ENCODE data around the gene SIGLEC6. TPM values are rescaled to one million over a fixed set of nuclear protein-coding genes. Genes with fewer than 3 reads are reported as not detected.

Gene SIGLEC6
- total and polyA plus RNA-seq, 12 donors: 0.15 to 0.42 (median 0.21) TPM; not detected in 5

DNA sequence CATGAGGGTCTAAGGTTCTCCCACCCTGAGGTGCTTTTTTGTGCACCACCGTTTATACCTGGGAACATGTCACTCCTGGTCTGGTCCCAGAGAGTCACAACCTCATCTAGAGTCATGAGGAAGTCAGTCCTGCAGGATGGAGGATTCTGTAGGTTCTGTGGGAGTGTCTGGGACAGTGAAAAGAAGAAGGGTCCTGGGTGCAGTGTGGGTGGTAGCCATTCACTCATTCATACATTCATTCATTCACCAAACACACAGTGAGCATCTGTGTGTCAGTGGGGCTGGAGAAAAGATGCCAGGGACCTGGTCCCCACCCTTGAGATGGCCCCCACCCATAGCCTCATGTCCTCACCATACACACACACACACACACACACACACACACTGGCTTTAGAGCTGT is 61.8 kb downstream of the SIGLEC6 start:
- 70 to 79% methylated on average over 1 of the region's 1 CpG for WGBS, 2 donors
- intact Hi-C loops (cut with DNase I): loop anchor here in 7 of 10 donors (5.0 to 10.0 kb wide), 5 partner anchors 185 to 315 kb away; no protein-coding TSS in a partner anchor
- H3K4me1 ChIP-seq: peaks cover 0 to 19% (median 0%) of the 10 kb centered on the region in 9 donors
- no peaks in the 10 kb centered on the region for H3K9me3 ChIP-seq
- no peak for DNase-seq
- peaks cover 0 to 66% (median 26%) of the 10 kb centered on the region in 7 donors for H3K27me3 ChIP-seq
- H3K4me3 ChIP-seq: no peak overlapping the region
- H3K36me3 ChIP-seq: no peaks in the 10 kb centered on the region
- TF ChIP-seq, protein P1, sequence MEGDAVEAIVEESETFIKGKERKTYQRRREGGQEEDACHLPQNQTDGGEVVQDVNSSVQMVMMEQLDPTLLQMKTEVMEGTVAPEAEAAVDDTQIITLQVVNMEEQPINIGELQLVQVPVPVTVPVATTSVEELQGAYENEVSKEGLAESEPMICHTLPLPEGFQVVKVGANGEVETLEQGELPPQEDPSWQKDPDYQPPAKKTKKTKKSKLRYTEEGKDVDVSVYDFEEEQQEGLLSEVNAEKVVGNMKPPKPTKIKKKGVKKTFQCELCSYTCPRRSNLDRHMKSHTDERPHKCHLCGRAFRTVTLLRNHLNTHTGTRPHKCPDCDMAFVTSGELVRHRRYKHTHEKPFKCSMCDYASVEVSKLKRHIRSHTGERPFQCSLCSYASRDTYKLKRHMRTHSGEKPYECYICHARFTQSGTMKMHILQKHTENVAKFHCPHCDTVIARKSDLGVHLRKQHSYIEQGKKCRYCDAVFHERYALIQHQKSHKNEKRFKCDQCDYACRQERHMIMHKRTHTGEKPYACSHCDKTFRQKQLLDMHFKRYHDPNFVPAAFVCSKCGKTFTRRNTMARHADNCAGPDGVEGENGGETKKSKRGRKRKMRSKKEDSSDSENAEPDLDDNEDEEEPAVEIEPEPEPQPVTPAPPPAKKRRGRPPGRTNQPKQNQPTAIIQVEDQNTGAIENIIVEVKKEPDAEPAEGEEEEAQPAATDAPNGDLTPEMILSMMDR (IDR thresholded peaks at IDR 0.05): no peak
- ATAC-seq: no peak
- H3K27ac ChIP-seq: no peak overlapping the region

DNA sequence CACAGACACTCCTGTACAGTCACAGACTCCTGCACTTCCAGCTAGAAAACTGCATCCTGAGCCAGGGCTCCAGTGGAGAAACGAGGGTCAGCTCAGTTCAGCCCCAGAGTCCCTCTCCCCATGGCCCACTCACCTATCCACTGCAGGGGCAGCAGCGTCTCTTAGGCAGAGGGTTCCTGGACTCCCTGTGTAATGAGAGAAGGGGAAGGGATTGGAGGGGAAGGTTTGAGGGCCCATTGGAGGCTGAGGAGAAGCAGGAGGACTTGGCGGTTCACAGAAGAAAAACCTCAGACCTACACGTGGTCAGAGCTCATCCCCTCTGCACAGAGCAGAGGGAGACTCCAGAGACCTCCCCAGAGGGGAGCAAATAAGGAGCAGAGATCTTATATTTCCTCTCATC is 62.3 kb downstream of the SIGLEC6 start:
- H3K36me3 ChIP-seq: no peaks in the 10 kb centered on the region
- no peak for ATAC-seq
- peaks cover 0 to 62% (median 21%) of the 10 kb centered on the region in 7 donors for H3K27me3 ChIP-seq
- 46 to 55% methylated on average over 4 of the region's 4 CpGs for WGBS, 2 donors
- H3K9me3 ChIP-seq: no peaks in the 10 kb centered on the region
- intact Hi-C loops (cut with DNase I): no loop called here
- no peak overlapping the region for H3K4me3 ChIP-seq
- H3K27ac ChIP-seq: no peak overlapping the region
- TF ChIP-seq, protein P1 (IDR thresholded peaks at IDR 0.05): no peak
- DNase-seq: no peak
- peaks cover 0 to 19% (median 0%) of the 10 kb centered on the region in 9 donors for H3K4me1 ChIP-seq

DNA sequence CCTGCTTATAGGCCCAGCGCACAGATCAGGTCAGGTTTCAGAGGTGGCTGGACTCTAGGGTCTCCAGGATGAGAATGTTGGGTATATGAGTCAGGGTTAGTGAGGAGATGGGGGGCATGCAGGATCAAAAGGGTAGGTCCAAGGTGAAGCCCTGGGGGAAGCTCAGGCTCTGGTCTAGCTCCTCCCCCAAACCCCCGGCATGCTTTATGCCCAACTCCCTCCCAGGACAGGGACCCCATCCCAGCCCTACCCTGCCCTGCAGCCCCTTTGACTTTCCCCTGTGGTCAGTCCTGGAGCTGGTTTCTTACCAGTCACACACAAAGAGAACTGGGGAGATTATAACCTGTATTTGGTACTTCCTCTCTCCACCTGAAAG is 62.9 kb downstream of the SIGLEC6 start:
- Histone ChIP-seq H3K36me3 (no peaks in the 10 kb centered on the region), H3K27ac (no peak overlapping the region), H3K4me1 (peaks cover 0 to 19% (median 0%) of the 10 kb centered on the region in 9 donors), H3K9me3 (no peaks in the 10 kb centered on the region), H3K4me3 (no peak overlapping the region), H3K27me3 (peaks cover 0 to 56% (median 15%) of the 10 kb centered on the region in 7 donors)
- TF ChIP-seq, protein P1 (IDR thresholded peaks at IDR 0.05): no peak
- no peak for ATAC-seq
- 79 to 80% methylated on average over 2 of the region's 2 CpGs for WGBS, 2 donors
- intact Hi-C loops (cut with DNase I): no loop called here
- DNase-seq: no peak

DNA sequence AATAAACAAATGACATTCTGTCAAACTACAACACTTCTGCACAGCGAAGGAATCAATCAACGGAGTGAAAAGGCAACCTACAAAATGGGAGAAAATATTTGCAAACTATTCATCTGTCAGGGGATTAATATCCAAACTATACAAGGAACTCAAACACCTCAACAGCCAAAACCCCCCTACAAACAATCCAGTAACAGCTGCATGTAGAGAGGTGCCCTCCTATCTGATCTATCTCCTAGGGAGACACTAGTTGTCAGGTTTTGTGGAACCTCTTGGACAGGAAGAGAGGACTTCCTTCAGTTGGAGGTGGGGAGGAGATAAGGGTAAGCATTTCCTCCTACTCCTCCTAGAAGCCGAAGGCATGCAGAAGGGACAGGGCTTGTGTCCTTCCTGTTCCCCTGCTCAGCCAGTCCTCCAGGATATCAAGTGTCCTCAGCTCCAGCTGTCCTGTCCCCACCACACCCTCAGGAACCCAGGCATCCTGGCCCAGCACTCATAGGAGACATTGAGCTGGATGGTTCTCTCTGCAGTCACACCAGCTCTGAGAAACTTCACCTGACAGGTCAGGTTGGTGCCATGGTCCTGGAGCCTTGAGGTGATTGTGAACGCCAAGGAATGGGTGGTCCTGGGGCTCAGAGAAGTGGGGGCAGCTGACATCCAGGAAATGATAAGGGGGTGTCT is 63.5 kb downstream of the SIGLEC6 start:
- 59 to 61% methylated on average over 4 of the region's 4 CpGs for WGBS, 2 donors
- Histone ChIP-seq H3K9me3 (no peaks in the 10 kb centered on the region), H3K27ac (no peak overlapping the region), H3K36me3 (no peaks in the 10 kb centered on the region), H3K4me1 (peaks cover 0 to 22% (median 0%) of the 10 kb centered on the region in 9 donors), H3K27me3 (peaks cover 0 to 54% (median 14%) of the 10 kb centered on the region in 7 donors), H3K4me3 (no peak overlapping the region)
- intact Hi-C loops (cut with DNase I): no loop called here
- ATAC-seq: no peak
- no peak for DNase-seq
- TF ChIP-seq, protein P1 (IDR thresholded peaks at IDR 0.05): no peak

Other genes with a start within 250 kb of the SIGLEC6 start
- under 1 TPM in 1 of 10 donors, not detected in 9; 0.19 TPM for gene IGLON5, start 220.0 kb downstream of the SIGLEC6 start, total RNA-seq
- gene IGLON5, start 220.0 kb downstream of the SIGLEC6 start, polyA plus RNA-seq: under 1 TPM in 1 of 2 donors, not detected in 1; 0.14 TPM
- 1 to 10 TPM in 1 of 10 donors, under 1 TPM in 9; 0.33 to 1.3 (median 0.45) TPM for gene VSIG10L, start 189.5 kb downstream of the SIGLEC6 start, total RNA-seq
- gene VSIG10L, start 189.5 kb downstream of the SIGLEC6 start, polyA plus RNA-seq: 1 to 10 TPM; 1.6 TPM
- gene ETFB, start 165.3 kb downstream of the SIGLEC6 start, total RNA-seq: 100 to 1,000 TPM; 220 to 444 (median 318) TPM
- gene ETFB, start 165.3 kb downstream of the SIGLEC6 start, polyA plus RNA-seq: 100 to 1,000 TPM; 396 to 542 TPM
- gene CLDND2, start 162.7 kb downstream of the SIGLEC6 start, total RNA-seq: 1 to 10 TPM in 9 of 10 donors, not detected in 1; 1.4 to 2.2 (median 1.6) TPM
- gene CLDND2, start 162.7 kb downstream of the SIGLEC6 start, polyA plus RNA-seq: 1 to 10 TPM in 1 of 2 donors, not detected in 1; 1.2 TPM
- gene NKG7, start 159.0 kb downstream of the SIGLEC6 start, total RNA-seq: 10 to 100 TPM in 1 of 10 donors, 1 to 10 TPM in 6, under 1 TPM in 3; 0.47 to 23.1 (median 2.2) TPM
- 1 to 10 TPM; 2.0 to 3.1 TPM for gene NKG7, start 159.0 kb downstream of the SIGLEC6 start, polyA plus RNA-seq
- gene LIM2, start 143.7 kb downstream of the SIGLEC6 start, total RNA-seq: not detected
- gene LIM2, start 143.7 kb downstream of the SIGLEC6 start, polyA plus RNA-seq: not detected
- not detected for gene C19orf84, start 141.1 kb downstream of the SIGLEC6 start, total RNA-seq
- gene C19orf84, start 141.1 kb downstream of the SIGLEC6 start, polyA plus RNA-seq: not detected
- gene SIGLEC10, start 114.0 kb downstream of the SIGLEC6 start, total RNA-seq: 1 to 10 TPM in 3 of 10 donors, under 1 TPM in 7; 0.17 to 4.2 (median 0.82) TPM
- 1 to 10 TPM in 1 of 2 donors, under 1 TPM in 1; 0.22 to 1.8 TPM for gene SIGLEC10, start 114.0 kb downstream of the SIGLEC6 start, polyA plus RNA-seq
- gene SIGLEC8, start 73.2 kb downstream of the SIGLEC6 start, total RNA-seq: under 1 TPM in 4 of 10 donors, not detected in 6; 0.13 to 0.95 (median 0.19) TPM
- not detected for gene SIGLEC8, start 73.2 kb downstream of the SIGLEC6 start, polyA plus RNA-seq
- not detected for gene CEACAM18, start 53.1 kb downstream of the SIGLEC6 start, total RNA-seq
- gene CEACAM18, start 53.1 kb downstream of the SIGLEC6 start, polyA plus RNA-seq: not detected
- under 1 TPM in 1 of 10 donors, not detected in 9; 0.70 TPM for gene SIGLEC12, start 29.9 kb downstream of the SIGLEC6 start, total RNA-seq
- under 1 TPM in 1 of 2 donors, not detected in 1; 0.10 TPM for gene SIGLEC12, start 29.9 kb downstream of the SIGLEC6 start, polyA plus RNA-seq
- 1 to 10 TPM; 4.5 to 9.6 (median 8.3) TPM for gene ZNF175, start 39.6 kb upstream of the SIGLEC6 start, total RNA-seq
- gene ZNF175, start 39.6 kb upstream of the SIGLEC6 start, polyA plus RNA-seq: 1 to 10 TPM; 1.6 to 3.4 TPM
- gene SIGLEC5, start 98.7 kb upstream of the SIGLEC6 start, total RNA-seq: 1 to 10 TPM in 1 of 10 donors, under 1 TPM in 6, not detected in 3; 0.11 to 1.2 (median 0.41) TPM
- gene SIGLEC5, start 98.7 kb upstream of the SIGLEC6 start, polyA plus RNA-seq: under 1 TPM in 1 of 2 donors, not detected in 1; 0.01 TPM
- 1 to 10 TPM in 6 of 10 donors, under 1 TPM in 3, not detected in 1; 0.57 to 9.6 (median 1.3) TPM for gene SIGLEC14, start 115.2 kb upstream of the SIGLEC6 start, total RNA-seq
- under 1 TPM; 0.37 to 0.93 TPM for gene SIGLEC14, start 115.2 kb upstream of the SIGLEC6 start, polyA plus RNA-seq
- gene SPACA6, start 161.7 kb upstream of the SIGLEC6 start, total RNA-seq: 10 to 100 TPM in 6 of 10 donors, 1 to 10 TPM in 4; 6.4 to 16.1 (median 10.1) TPM
- 10 to 100 TPM in 1 of 2 donors, 1 to 10 TPM in 1; 8.6 to 45.1 TPM for gene SPACA6, start 161.7 kb upstream of the SIGLEC6 start, polyA plus RNA-seq
- 1 to 10 TPM in 1 of 10 donors, under 1 TPM in 8, not detected in 1; 0.17 to 1.3 (median 0.47) TPM for gene HAS1, start 192.3 kb upstream of the SIGLEC6 start, total RNA-seq
- gene HAS1, start 192.3 kb upstream of the SIGLEC6 start, polyA plus RNA-seq: under 1 TPM; 0.44 to 0.83 TPM
- gene FPR1, start 220.2 kb upstream of the SIGLEC6 start, total RNA-seq: 10 to 100 TPM in 2 of 10 donors, 1 to 10 TPM in 8; 1.5 to 16.9 (median 4.0) TPM
- gene FPR1, start 220.2 kb upstream of the SIGLEC6 start, polyA plus RNA-seq: 1 to 10 TPM in 1 of 2 donors, under 1 TPM in 1; 0.95 to 4.4 TPM
- 1 to 10 TPM in 4 of 10 donors, under 1 TPM in 6; 0.17 to 5.8 (median 0.54) TPM for gene FPR2, start 229.5 kb upstream of the SIGLEC6 start, total RNA-seq
- gene FPR2, start 229.5 kb upstream of the SIGLEC6 start, polyA plus RNA-seq: under 1 TPM in 1 of 2 donors, not detected in 1; 0.67 TPM